Measurements from ENCODE around the gene HOMER3.

The HOMER3 gene

DNA sequence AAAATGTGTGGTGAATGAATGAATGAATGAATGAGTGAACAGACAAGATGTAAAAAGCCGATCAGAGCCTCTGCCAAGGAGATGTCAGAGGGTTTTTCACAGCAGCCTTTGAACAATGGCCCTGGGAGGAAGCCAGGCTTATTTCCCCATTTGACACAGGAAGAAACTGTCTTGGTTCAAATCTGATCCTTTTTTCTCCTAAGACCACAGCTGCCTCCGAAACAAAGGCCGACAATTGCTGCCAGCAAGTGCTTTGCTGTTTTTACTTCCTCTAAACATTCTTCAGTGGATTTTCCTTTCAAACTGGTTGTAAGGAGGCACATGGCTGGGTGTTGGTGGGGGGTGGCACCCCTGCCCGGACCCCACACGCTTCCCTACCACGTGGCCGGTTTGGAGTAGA, 44.2 kb upstream of the HOMER3 start (continued):
- TF ChIP-seq, protein P1, sequence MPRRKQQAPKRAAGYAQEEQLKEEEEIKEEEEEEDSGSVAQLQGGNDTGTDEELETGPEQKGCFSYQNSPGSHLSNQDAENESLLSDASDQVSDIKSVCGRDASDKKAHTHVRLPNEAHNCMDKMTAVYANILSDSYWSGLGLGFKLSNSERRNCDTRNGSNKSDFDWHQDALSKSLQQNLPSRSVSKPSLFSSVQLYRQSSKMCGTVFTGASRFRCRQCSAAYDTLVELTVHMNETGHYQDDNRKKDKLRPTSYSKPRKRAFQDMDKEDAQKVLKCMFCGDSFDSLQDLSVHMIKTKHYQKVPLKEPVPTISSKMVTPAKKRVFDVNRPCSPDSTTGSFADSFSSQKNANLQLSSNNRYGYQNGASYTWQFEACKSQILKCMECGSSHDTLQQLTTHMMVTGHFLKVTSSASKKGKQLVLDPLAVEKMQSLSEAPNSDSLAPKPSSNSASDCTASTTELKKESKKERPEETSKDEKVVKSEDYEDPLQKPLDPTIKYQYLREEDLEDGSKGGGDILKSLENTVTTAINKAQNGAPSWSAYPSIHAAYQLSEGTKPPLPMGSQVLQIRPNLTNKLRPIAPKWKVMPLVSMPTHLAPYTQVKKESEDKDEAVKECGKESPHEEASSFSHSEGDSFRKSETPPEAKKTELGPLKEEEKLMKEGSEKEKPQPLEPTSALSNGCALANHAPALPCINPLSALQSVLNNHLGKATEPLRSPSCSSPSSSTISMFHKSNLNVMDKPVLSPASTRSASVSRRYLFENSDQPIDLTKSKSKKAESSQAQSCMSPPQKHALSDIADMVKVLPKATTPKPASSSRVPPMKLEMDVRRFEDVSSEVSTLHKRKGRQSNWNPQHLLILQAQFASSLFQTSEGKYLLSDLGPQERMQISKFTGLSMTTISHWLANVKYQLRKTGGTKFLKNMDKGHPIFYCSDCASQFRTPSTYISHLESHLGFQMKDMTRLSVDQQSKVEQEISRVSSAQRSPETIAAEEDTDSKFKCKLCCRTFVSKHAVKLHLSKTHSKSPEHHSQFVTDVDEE (CRISPR knock-in tag; IDR thresholded peaks at IDR 0.05), result no peak
- TF ChIP-seq, protein P2, sequence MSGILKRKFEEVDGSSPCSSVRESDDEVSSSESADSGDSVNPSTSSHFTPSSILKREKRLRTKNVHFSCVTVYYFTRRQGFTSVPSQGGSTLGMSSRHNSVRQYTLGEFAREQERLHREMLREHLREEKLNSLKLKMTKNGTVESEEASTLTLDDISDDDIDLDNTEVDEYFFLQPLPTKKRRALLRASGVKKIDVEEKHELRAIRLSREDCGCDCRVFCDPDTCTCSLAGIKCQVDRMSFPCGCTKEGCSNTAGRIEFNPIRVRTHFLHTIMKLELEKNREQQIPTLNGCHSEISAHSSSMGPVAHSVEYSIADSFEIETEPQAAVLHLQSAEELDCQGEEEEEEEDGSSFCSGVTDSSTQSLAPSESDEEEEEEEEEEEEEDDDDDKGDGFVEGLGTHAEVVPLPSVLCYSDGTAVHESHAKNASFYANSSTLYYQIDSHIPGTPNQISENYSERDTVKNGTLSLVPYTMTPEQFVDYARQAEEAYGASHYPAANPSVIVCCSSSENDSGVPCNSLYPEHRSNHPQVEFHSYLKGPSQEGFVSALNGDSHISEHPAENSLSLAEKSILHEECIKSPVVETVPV (CRISPR knock-in tag; IDR thresholded peaks at IDR 0.05), result no peak
- no peak for TF ChIP-seq ZNF565 (CRISPR knock-in tag; conservative IDR thresholded peaks at IDR 0.05; ENCODE audit: low read depth)

DNA sequence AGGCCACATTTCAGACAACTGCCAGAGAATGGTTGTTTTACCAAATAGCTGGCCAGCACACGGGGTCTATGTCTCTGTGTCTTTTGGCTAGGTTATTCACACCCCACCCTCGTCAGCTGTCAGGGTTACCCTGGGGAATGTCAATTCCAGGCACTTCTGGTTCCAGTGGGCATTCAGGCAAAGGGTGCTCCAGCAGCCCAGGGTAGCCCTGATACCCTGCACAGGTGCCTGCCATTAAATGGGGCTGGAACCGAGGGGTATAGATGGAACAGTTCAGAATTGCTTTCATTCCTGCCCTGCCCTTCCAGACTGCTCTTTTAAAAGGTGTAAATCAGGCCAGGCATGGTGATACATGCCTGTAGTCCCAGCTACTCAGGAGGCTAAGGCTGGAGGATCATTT, 43.2 kb upstream of the HOMER3 start:
- TF ChIP-seq, protein P3, sequence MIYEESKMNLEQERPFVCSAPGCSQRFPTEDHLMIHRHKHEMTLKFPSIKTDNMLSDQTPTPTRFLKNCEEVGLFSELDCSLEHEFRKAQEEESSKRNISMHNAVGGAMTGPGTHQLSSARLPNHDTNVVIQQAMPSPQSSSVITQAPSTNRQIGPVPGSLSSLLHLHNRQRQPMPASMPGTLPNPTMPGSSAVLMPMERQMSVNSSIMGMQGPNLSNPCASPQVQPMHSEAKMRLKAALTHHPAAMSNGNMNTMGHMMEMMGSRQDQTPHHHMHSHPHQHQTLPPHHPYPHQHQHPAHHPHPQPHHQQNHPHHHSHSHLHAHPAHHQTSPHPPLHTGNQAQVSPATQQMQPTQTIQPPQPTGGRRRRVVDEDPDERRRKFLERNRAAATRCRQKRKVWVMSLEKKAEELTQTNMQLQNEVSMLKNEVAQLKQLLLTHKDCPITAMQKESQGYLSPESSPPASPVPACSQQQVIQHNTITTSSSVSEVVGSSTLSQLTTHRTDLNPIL (CRISPR knock-in tag; IDR thresholded peaks at IDR 0.05; ENCODE audit: low read depth), result no peak
- TF ChIP-seq PATZ1 (CRISPR knock-in tag; IDR thresholded peaks at IDR 0.05; ENCODE audit: borderline replicate concordance) (no peak), ZFP3 (CRISPR knock-in tag; IDR thresholded peaks at IDR 0.05) (no peak), ZFP30 (CRISPR knock-in tag; IDR thresholded peaks at IDR 0.05) (no peak)
- no peak for ATAC-seq

GRCh38 chr19:18982669-18983068, 41.7 kb upstream of the HOMER3 start:
- ATAC-seq, result no peak
- no peak for TF ChIP-seq BACH2 (CRISPR knock-in tag; IDR thresholded peaks at IDR 0.05; ENCODE audit: borderline replicate concordance)
- TF ChIP-seq ISL1 (CRISPR knock-in tag; IDR thresholded peaks at IDR 0.05), result no peak

GRCh38 chr19:18980432-18981020, 39.5 kb upstream of the HOMER3 start:
- TF ChIP-seq, protein P1 (CRISPR knock-in tag; IDR thresholded peaks at IDR 0.05), result no peak
- TF ChIP-seq ZFP3 (CRISPR knock-in tag; IDR thresholded peaks at IDR 0.05), result peak; percentile 94
- ATAC-seq, result no peak

GRCh38 chr19:18978616-18979015, 37.6 kb upstream of the HOMER3 start:
- TF ChIP-seq PATZ1 (CRISPR knock-in tag; IDR thresholded peaks at IDR 0.05; ENCODE audit: borderline replicate concordance) (no peak), TOX (CRISPR knock-in tag; IDR thresholded peaks at IDR 0.05; ENCODE audit: borderline replicate concordance) (no peak), TCF4 (CRISPR knock-in tag; IDR thresholded peaks at IDR 0.05; ENCODE audit: borderline replicate concordance) (no peak), OSR1 (CRISPR knock-in tag; IDR thresholded peaks at IDR 0.05) (no peak), ZNF70 (CRISPR knock-in tag; IDR thresholded peaks at IDR 0.05) (no peak), ZNF565 (CRISPR knock-in tag; conservative IDR thresholded peaks at IDR 0.05; ENCODE audit: low read depth) (no peak)
- TF ChIP-seq, protein P3 (CRISPR knock-in tag; IDR thresholded peaks at IDR 0.05; ENCODE audit: low read depth), result no peak
- TF ChIP-seq, protein P2 (CRISPR knock-in tag; IDR thresholded peaks at IDR 0.05), result no peak
- no peak for ATAC-seq

All from SK-N-SH treated with all-trans-retinoic acid at 6 μM for 48 hours (cell line).